ENCODE results near the gene YIF1A.
"Not testable (repeated sequence)": the region's sequence is repeated elsewhere in the genome, so short reads cannot be mapped to it uniquely, and the experiment has no call there.

YIF1A gene

GRCh38 chr11:66284526-66285078, 4.3 kb downstream of the YIF1A start:
- DNase-seq, result no peak

- DNase-seq, result no peak
These were observed 5.4 kb downstream of the YIF1A start for GRCh38 chr11:66283461-66284105.

GRCh38 chr11:66282468-66283455, 6.2 kb downstream of the YIF1A start:
- DNase-seq, result peak; percentile 79

GRCh38 chr11:66281776-66282467, 7.0 kb downstream of the YIF1A start:
- DNase-seq, result no peak

GRCh38 chr11:66281001-66281400, 7.9 kb downstream of the YIF1A start:
- no peak for DNase-seq

GRCh38 chr11:66280428-66280827, 8.5 kb downstream of the YIF1A start:
- DNase-seq, result no peak

- DNase-seq, result no peak
These were observed 9.7 kb downstream of the YIF1A start for GRCh38 chr11:66279092-66279734.

GRCh38 chr11:66278363-66279091, 10.4 kb downstream of the YIF1A start:
- DNase-seq, result no peak

- DNase-seq, result no peak
These were observed 11.2 kb downstream of the YIF1A start, which contains the start of gene CNIH2 for GRCh38 chr11:66277471-66278362. Gene CNIH2 (plus strand): TSS chr11:66278175. CDS start chr11:66278457, 282 bp downstream.

GRCh38 chr11:66277064-66277463, 11.9 kb downstream of the YIF1A start:
- DNase-seq, result not testable (repeated sequence)

- not testable (repeated sequence) for DNase-seq
These were observed 12.3 kb downstream of the YIF1A start for GRCh38 chr11:66276619-66277018.

GRCh38 chr11:66275984-66276612, 12.8 kb downstream of the YIF1A start:
- DNase-seq, result no peak

GRCh38 chr11:66275396-66275795, 13.5 kb downstream of the YIF1A start:
- DNase-seq, result no peak

- DNase-seq, result no peak
These were observed 14.7 kb downstream of the YIF1A start for GRCh38 chr11:66274219-66274618.

GRCh38 chr11:66272596-66272995, 16.3 kb downstream of the YIF1A start:
- no peak for DNase-seq

- DNase-seq, result no peak
These were observed 17.1 kb downstream of the YIF1A start for GRCh38 chr11:66271816-66272215.

GRCh38 chr11:66268952-66269905, 19.7 kb downstream of the YIF1A start:
- DNase-seq, result peak; percentile 8

- DNase-seq, result peak; percentile 97
These were observed 20.5 kb downstream of the YIF1A start, which contains the start of gene RAB1B for GRCh38 chr11:66268244-66268951. Gene RAB1B (plus strand): TSS chr11:66268639. CDS start chr11:66268680, 41 bp downstream.

Measured in GF-D8 (cell line).